CD1c-positive myeloid dendritic cell (primary cell): ENCODE data around the gene SLC8A1.

Source experiments
- DNase-seq: peaks from one replicate; pipeline ENCODE4 v3.0.0-alpha.2; 2016; ENCODE audit errors: extremely low spot score

Gene SLC8A1

GRCh38 chr2:40155728-40156127, 296.2 kb downstream of the SLC8A1 start:
- DNase-seq = no peak

- no peak for DNase-seq
Observed at GRCh38 chr2:40150266-40150665, 301.6 kb downstream of the SLC8A1 start.

GRCh38 chr2:40148334-40148733, 303.6 kb downstream of the SLC8A1 start:
- DNase-seq = peak; percentile 7

DNA sequence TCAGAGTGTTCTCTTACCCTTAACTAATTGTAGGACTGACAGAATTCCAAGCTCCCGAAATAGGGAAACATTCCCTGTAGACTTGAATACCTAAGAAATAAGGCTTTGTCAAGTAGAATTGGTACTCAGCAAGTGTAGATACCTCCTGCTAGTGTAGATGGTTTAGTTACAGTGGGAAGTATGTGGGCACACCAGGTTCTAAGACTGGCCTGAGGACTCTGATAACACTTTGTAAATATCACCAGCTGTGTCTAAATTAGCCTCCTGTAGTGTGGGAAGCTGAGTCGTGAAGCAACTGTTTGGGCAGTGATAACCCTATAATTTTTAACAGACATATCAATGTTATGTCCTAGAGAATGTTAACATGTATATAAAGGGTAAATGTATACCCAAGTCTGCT, 304.5 kb downstream of the SLC8A1 start:
- DNase-seq = no peak

GRCh38 chr2:40144022-40144421, 307.9 kb downstream of the SLC8A1 start:
- no peak for DNase-seq

DNA sequence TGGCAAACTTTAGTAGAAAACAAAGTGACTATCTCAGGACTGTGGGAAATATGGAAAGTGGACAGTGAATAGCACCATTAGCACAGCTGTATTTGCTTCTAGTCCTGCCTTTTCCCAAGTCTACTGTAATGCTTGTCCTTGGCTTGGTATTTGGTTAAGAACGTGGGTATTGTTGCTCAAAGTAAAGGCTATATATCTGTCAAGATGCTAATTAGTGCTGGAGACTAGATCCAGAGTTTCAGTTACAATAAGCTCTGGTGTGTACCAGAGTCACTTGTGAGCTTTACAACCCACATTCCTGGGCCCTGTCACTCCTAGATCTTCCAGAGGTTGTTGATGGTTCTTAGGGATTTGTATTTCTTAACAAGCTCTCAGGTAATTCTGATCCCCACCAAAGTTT, 313.6 kb downstream of the SLC8A1 start:
- DNase-seq = no peak

GRCh38 chr2:40131081-40131704, 320.7 kb downstream of the SLC8A1 start:
- no peak for DNase-seq

DNA sequence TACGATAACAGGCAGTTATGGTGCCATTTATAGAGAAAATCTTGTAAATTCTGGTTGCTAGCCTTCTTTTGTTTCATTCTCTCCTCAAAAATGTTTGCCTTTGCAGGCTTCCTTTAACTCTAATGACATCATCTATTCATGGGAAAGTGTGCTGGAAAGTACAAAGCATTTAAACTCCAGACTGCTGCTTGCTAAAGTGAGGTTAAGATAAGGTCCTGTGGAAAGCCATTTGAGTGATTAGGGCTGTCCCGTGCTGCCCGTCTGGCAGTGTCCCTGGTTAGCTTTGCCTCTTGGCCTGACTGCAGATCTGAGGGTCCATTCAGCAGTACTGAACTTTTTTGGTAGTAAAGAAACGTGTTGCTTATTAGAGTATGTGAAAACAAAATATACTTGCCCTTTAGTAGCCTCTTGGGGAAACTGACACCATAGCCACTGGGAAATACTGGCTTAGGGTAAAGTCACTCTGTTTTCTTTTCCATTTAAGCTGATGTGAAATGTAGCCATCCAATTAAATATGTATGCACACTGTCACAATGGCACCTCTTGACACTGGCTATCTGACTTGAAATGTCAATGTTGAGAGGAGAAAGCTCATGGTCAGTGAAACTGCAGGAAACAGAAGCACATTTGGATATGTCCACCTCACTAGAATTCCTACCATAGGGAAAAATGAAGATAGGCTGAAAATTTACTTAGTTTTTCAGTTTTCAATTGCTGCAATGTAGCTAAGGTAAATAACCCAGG, 321.5 kb downstream of the SLC8A1 start:
- no peak for DNase-seq

DNA sequence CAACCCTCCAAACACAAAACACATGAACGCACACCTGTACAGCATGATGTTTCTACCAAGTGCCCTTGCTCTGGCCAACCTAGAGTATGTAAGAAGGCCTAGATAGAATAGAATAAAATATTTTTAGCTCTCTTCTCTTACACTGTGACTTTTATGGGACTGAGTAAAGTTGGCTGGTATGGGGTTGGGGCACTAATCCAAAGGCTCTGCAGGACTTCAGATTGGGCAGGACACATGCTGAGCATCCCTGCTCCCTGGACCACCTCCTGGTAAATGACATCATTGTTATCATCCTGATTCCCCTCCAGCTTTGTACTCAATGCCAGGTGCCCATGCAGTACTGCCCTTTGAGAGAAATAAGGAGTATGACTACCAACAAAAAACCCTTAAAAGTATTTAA, 322.2 kb downstream of the SLC8A1 start:
- DNase-seq = no peak

DNA sequence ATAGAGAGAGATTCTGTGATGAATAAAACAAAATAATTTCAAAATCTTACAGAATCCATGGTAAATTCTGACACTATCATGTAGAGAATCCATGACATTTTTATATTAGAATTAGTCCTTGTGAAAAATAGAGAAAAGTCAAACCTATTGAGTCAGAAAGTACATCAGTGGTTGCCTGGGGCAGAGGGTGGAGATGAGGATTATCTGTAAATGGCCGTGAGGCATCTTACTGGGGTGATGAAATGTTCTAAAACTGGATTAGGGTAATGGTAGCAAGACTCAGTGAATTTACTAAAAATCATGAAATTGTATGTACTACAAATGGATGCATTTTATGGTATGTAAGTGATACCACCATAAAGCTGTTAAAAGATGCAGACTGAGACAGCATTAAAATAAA, 323.1 kb downstream of the SLC8A1 start:
- DNase-seq = no peak

- DNase-seq = no peak
Observed at GRCh38 chr2:40127890-40128557, 323.9 kb downstream of the SLC8A1 start.

GRCh38 chr2:40127146-40127545, 324.7 kb downstream of the SLC8A1 start:
- no peak for DNase-seq

DNA sequence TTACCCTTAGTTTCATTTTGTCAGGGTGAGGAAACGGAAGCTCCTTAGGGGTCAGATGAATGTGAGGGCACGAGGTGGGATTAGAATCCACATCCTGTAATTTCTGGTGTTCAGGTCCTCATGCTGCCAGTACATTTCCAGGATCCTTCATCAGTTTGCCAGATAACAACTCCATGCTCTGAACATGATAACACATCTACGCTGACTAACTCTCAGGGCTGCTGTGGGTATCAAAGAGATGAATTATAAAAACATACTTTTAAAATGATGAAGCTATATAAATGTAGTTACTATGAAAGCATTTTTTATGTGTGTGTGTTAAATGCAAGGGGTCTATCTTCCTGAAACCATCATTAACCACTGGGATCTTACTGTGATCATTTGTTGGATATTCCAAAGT, 325.9 kb downstream of the SLC8A1 start:
- no peak for DNase-seq

GRCh38 chr2:40123746-40124145, 328.1 kb downstream of the SLC8A1 start:
- no peak for DNase-seq

DNA sequence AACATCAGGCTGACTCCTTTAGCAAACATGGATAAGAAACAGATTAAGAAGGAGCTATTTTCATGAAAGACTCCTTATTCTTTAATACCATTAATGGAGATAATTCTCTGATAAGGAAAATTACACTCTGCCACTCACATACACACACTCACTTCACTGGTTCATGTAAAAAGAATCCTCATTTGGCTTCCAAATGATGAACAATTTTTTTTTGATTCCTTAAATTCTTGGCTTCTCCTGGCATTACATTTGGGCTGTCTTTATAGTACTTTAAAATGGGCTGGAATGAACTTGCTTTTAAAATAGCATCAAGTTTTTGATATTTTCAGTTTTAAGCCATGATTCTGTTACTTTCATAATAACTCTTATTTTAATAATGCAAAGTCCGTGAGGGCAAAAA, 328.6 kb downstream of the SLC8A1 start:
- DNase-seq = no peak

- no peak for DNase-seq
Observed at GRCh38 chr2:40120957-40121356, 330.9 kb downstream of the SLC8A1 start.

DNA sequence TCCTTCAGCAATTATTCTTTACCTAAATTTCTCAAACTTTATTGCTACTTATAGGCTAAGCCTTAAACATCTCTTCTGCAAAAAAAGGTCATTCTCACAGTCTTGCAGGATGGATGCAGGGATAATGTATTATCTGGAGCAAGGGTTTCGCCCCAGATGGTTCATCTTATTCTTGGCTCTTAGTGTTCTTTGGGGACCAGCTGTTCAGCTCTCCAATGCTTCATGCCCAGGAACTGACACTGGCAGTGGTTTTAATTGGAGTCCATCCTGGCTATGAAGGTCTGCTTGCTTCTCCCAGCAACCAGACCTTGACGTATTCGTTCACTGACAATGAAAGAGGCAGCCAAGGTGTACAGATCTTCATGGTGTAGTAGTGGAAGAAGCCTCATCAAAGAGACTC, 331.9 kb downstream of the SLC8A1 start:
- DNase-seq = no peak

DNA sequence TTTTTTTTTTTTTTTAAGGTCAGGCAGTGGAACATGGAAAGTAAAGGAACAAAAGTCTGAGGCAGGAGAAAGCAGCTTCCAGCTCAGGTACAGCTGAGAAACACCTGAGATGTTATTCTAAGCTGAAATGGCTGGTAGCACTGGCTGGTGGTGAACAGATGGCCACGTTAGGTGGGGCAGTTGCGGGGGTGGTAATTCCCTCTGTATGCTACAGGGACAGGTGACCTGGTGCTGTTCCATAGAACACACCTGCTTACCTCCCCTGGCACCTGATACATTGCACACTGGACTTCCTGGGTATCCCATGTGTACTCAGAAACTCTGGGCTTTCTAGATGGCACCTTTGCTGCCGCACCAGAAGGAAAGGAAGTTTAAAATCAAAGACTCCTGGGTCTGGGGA, 333.3 kb downstream of the SLC8A1 start:
- no peak for DNase-seq

- no peak for DNase-seq
Observed at GRCh38 chr2:40115894-40116293, 336.0 kb downstream of the SLC8A1 start.

- DNase-seq = no peak
Observed at GRCh38 chr2:40115348-40115747, 336.5 kb downstream of the SLC8A1 start.

DNA sequence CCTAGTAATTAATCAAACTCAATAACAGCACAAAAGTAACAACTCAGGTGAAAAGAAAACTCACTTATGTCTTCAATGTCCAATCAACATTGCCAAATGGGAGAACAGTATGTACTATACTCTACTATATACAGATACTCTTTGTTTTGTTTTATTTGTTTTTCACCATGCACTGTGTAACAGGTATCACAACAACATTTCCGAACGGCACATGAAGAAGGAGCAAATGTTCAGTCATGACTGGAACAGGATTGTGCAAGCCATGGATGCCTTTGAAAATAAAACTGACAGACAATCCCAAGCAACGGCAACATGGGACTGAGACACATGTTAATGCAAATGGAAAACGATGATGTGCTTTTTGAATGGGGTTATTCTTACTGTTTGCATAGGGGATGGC, 337.9 kb downstream of the SLC8A1 start:
- DNase-seq = no peak

- no peak for DNase-seq
Observed at GRCh38 chr2:40113272-40113968, 338.5 kb downstream of the SLC8A1 start.

GRCh38 chr2:40109381-40109780, 342.5 kb downstream of the SLC8A1 start:
- DNase-seq = no peak
